ENCODE results near the gene TSPAN16.

DNA sequence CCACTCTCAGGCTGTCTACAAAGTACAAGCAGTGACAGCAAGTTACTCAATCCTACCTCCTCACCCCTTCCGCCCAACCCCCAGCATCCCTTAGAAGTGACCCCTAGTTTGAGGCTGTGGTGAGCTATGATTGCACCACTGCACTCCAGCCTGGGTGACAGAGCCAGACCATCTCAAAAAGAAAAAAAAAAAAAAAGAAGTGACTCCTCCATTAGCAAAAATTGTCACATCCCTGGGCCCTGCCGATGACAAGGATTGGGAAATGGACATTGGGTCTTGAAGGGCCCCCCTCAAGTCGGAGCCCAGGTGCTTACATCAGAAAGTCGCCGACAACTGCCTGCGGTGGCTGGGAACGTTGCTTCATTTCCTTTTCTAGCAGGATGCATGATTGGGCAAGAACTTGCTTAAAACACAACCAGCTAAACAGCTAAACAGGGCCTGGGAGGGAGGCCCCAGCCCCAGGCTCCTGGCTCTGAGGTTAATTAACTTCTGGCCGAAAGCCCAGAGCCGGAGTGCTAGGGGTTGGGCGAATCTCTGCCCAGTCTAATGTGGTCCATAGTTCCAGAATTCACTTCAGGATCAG is 28.2 kb downstream of the TSPAN16 start:
- TF ChIP-seq CSDC2 (CRISPR knock-in tag; IDR thresholded peaks at IDR 0.05) (no peak), RARB (CRISPR knock-in tag; IDR thresholded peaks at IDR 0.05) (no peak)
